K562 (cell line): ENCODE results near the gene SRGAP3. TPM values are rescaled to one million over a fixed set of nuclear protein-coding genes. Genes with fewer than 3 reads are reported as not detected.

Experiments
- ATAC-seq: fragments of 200-7000 bp; cut with Tn5 transposase; 3 replicates; pipeline ENCODE4 v1.9.1; 2020; ENCODE audit warnings: moderate library complexity
- BruUV-seq: library from RNA; stranded (reverse); fragments of 400-500 nt; replicated peaks from 2 replicates; lab custom pipeline; 2021; lab: Mats Ljungman, UMichigan
- CTCF ChIA-PET: fragments of 300-600 bp; formaldehyde crosslinking; extraction: SDS; loops from one replicate; lab custom pipeline; 2021; ENCODE audit warnings: low intra/inter-chr PET ratio; lab: Yijun Ruan, JAX
- POLR2A ChIA-PET: fragments of 300-600, 350-650 bp; sonication (Branson Sonifier 250); formaldehyde crosslinking; extraction: SDS; loops from one replicate; lab custom pipeline; 2021; ENCODE audit warnings: antibody characterized with exemption, inconsistent platforms; lab: Yijun Ruan, JAX
- DNase-seq, 4 experiments: peaks; one replicate each; pipeline versions ENCODE4 v3.0.0 to v3.0.0-alpha.2; 2011 to 2018; ENCODE audit warnings: low spot score in 3 of 4, mixed read lengths in 3 of 4; ENCODE audit errors: extremely low read depth in 1 of 4
- FAIRE-seq: peaks from 2 replicates; lab custom pipeline; 2011; peaks lifted over from hg19 to GRCh38; lab: Jason Lieb, UNC
- H2AFZ ChIP-seq: 2 replicates; pipeline ENCODE4 v1.6.0; 2011; ENCODE audit warnings: low read depth, low read length, control low read depth, inconsistent platforms
- H3K27ac ChIP-seq: fragments of 200-600 bp; 3 replicates; pipeline ENCODE4 v1.8.0; 2011; ENCODE audit warnings: low read depth, mild to moderate bottlenecking, control low read depth, inconsistent platforms, low read length, moderate library complexity, mixed read lengths; ENCODE audit errors: extremely low read depth
- H3K27me3 ChIP-seq, 2 experiments: fragments of 300-600 bp in 1 of 2; 2 replicates in 1 of 2; 3 replicates in 1 of 2; pipeline versions ENCODE4 v1.6.0 to v1.8.0; 2011; ENCODE audit warnings: inconsistent platforms in 2 of 2, low read length in 2 of 2, mild to moderate bottlenecking in 1 of 2, mixed read lengths in 1 of 2, moderate library complexity in 1 of 2; ENCODE audit not compliant: control insufficient read depth in 2 of 2, insufficient read depth in 2 of 2
- H3K36me3 ChIP-seq: fragments of 300-600 bp; 3 replicates; pipeline ENCODE4 v1.8.0; 2011; ENCODE audit warnings: mild to moderate bottlenecking, low read length, inconsistent platforms; ENCODE audit not compliant: control insufficient read depth, insufficient read depth
- H3K4me1 ChIP-seq, 2 experiments: fragments of 200-600 bp in 1 of 2; replicated peaks in 1 of 2; 2 replicates in 1 of 2; 3 replicates in 1 of 2; pipeline versions ENCODE4 v1.5.1 to v1.8.0; 2011; ENCODE audit warnings: inconsistent platforms in 2 of 2, low read length in 2 of 2, mild to moderate bottlenecking in 1 of 2, mixed read lengths in 1 of 2, moderate library complexity in 1 of 2; ENCODE audit not compliant: control insufficient read depth in 2 of 2, insufficient read depth in 2 of 2
- H3K4me2 ChIP-seq: 2 replicates; pipeline ENCODE4 v1.6.1; 2011; ENCODE audit warnings: low read length, control low read depth, inconsistent platforms, mixed read lengths; ENCODE audit not compliant: insufficient read depth
- H3K4me3 ChIP-seq: fragments of 200-600 bp; sonication (generic), shearing (Covaris generic); 2 replicates; pipeline ENCODE4 v1.5.1; 2016; ENCODE audit warnings: control low read depth, inconsistent platforms
- H3K79me2 ChIP-seq: fragments of 200-600 bp; 3 replicates; pipeline ENCODE4 v1.8.0; 2011; ENCODE audit warnings: low read length, inconsistent platforms; ENCODE audit not compliant: control insufficient read depth, insufficient read depth
- H3K9ac ChIP-seq, 2 experiments: 2 replicates each; pipeline versions ENCODE4 v1.6.0 to v1.6.1; 2011; ENCODE audit warnings: low read depth in 2 of 2, low read length in 2 of 2, control low read depth in 1 of 2, inconsistent platforms in 1 of 2, mild to moderate bottlenecking in 1 of 2, mixed read lengths in 1 of 2; ENCODE audit not compliant: insufficient read depth in 1 of 2
- H3K9me1 ChIP-seq: one replicate; pipeline ENCODE4 v1.6.0; 2011; ENCODE audit warnings: inconsistent platforms, mild to moderate bottlenecking, low read length, moderate library complexity; ENCODE audit not compliant: control insufficient read depth, insufficient read depth
- H3K9me3 ChIP-seq: replicated peaks from 2 replicates; pipeline ENCODE4 v1.5.1; 2011; ENCODE audit warnings: low read depth, low read length, inconsistent platforms; ENCODE audit not compliant: control insufficient read depth, insufficient read depth
- H4K20me1 ChIP-seq: replicated peaks from 2 replicates; pipeline ENCODE4 v1.6.1; 2011; ENCODE audit warnings: low read length, inconsistent platforms, mixed read lengths; ENCODE audit not compliant: control insufficient read depth, insufficient read depth
- ATF1 ChIP-seq, 2 experiments: fragments of 450-650 bp in 1 of 2; IDR thresholded peaks; 2 replicates each; pipeline ENCODE4 v1.6.1; 2016; ENCODE audit warnings: missing compliant biosample characterization in 1 of 2, missing genetic modification characterization in 1 of 2
- ATF7 ChIP-seq: fragments of 450-650 bp; IDR thresholded peaks from 2 replicates; pipeline ENCODE4 v1.7.1; 2014; ENCODE audit warnings: mild to moderate bottlenecking, moderate library complexity
- CHCHD3 ChIP-seq: fragments of 250-450 bp; sonication (Bioruptor Pico); IDR thresholded peaks from 2 replicates; pipeline ENCODE4 v2.1.2; 2022; ENCODE audit warnings: mild to moderate bottlenecking
- DIDO1 ChIP-seq: fragments of 450-650 bp; IDR thresholded peaks from 2 replicates; pipeline ENCODE4 v1.6.1; 2016; ENCODE audit warnings: low read depth, missing biosample characterization, missing genetic modification characterization
- E2F3 ChIP-seq: fragments of 250-450 bp; sonication (Bioruptor Pico); IDR thresholded peaks from 2 replicates; pipeline ENCODE4 v1.4.0; 2020; ENCODE audit warnings: mild to moderate bottlenecking
- FOXJ2 ChIP-seq: fragments of 200-800 bp; sonication (Bioruptor generic); IDR thresholded peaks from 2 replicates; pipeline ENCODE4 v1.6.1; 2016; ENCODE audit warnings: missing genetic modification characterization, missing compliant biosample characterization
- HDGF ChIP-seq: fragments of 450-650 bp; IDR thresholded peaks from 2 replicates; pipeline ENCODE4 v1.6.1; 2016
- HSF4 ChIP-seq: fragments of 250-450 bp; sonication (Bioruptor Pico); IDR thresholded peaks from 2 replicates; pipeline ENCODE4 v2.1.2; 2022; ENCODE audit warnings: mild to moderate bottlenecking, moderate library complexity, borderline replicate concordance
- JUN ChIP-seq, 2 experiments: sonication (generic) in 1 of 2; formaldehyde crosslinking in 1 of 2; IDR thresholded peaks; 2 replicates each; pipeline versions ENCODE4 v1.6.1 to v1.8.0; 2012 to 2022; ENCODE audit warnings: borderline replicate concordance in 2 of 2, mild to moderate bottlenecking in 2 of 2, improper control_type of control experiment in 1 of 2, low read depth in 1 of 2, low read length in 1 of 2, missing genetic modification reagents in 1 of 2
- MEF2D ChIP-seq: conservative IDR thresholded peaks from 2 replicates; pipeline ENCODE4 v1.6.1; 2016; ENCODE audit warnings: low read depth, missing genetic modification characterization, missing compliant biosample characterization
- NCOA6 ChIP-seq: fragments of 450-650 bp; IDR thresholded peaks from 2 replicates; pipeline ENCODE4 v1.6.1; 2017; ENCODE audit warnings: mild to moderate bottlenecking
- NCOR1 ChIP-seq: fragments of 450-650 bp; IDR thresholded peaks from 2 replicates; pipeline ENCODE4 v1.6.1; 2016; ENCODE audit warnings: mild to moderate bottlenecking, moderate library complexity
- ZFP36 ChIP-seq: fragments of 150-350 bp; IDR thresholded peaks from 2 replicates; pipeline ENCODE4 v1.6.1; 2018; ENCODE audit warnings: low read length, low read depth; ENCODE audit not compliant: partially characterized antibody
- WGBS: fragments of 100-300 bp; shearing (Covaris generic); methylation state at CpG from one replicate; pipeline ENCODE4 v1.1.6; 2016; ENCODE audit warnings: low coverage, mixed read lengths; ENCODE audit not compliant: insufficient coverage; ENCODE audit errors: missing lambda C conversion rate; 5-methylcytosine and 5-hydroxymethylcytosine counted together
- in situ Hi-C: fragments of 300-500 bp; cut with MboI; formaldehyde crosslinking; loops from 4 replicates; pipeline ENCODE4 v1.15.0; 2018; ENCODE audit warnings: inconsistent platforms, mixed read lengths
- intact Hi-C: fragments of 100-400 bp; cut with micrococcal nuclease; formaldehyde crosslinking; loops from 2 replicates; pipeline ENCODE4 v1.14.2; 2022
- polyA plus RNA-seq, 8 experiments: library from polyadenylated mRNA; depleted of rRNA in 4 of 8; stranded (reverse) in 5 of 8; unstranded in 3 of 8; fragments of >200 nt; fragmentation: Nextera tagmentation in 2 of 8; fragmentation: Illumina TruSeq in 1 of 8; extraction: Ambion mirVana in 2 of 8; extraction: Trizol in 1 of 8; gene quantifications; 2 replicates each; pipeline versions ENCODE4 v1.2.1 to v1.2.3, GENCODE V29; 2011 to 2014; ENCODE audit warnings: inconsistent platforms in 1 of 8, missing spikeins in 1 of 8
- total RNA-seq, 7 experiments: library from RNA; depleted of rRNA in 6 of 7; stranded (reverse); fragments of >200 nt in 6 of 7; fragmentation: Illumina TruSeq in 2 of 7; extraction: Trizol in 2 of 7; gene quantifications; 2 replicates each; pipeline versions ENCODE4 v1.2.1 to v1.2.3, GENCODE V29; 2011 to 2021; ENCODE audit warnings: low replicate concordance in 1 of 7
- TF ChIP-seq, protein P1 (sequence below): fragments of 250-450 bp; sonication (Bioruptor Pico); IDR thresholded peaks from 2 replicates; pipeline ENCODE4 v1.4.0; 2020; ENCODE audit warnings: mild to moderate bottlenecking, moderate library complexity
- TF ChIP-seq, protein P2 (sequence below): sonication (generic); formaldehyde crosslinking; IDR thresholded peaks from 2 replicates; pipeline ENCODE4 v1.8.1; 2023; ENCODE audit warnings: mild to moderate bottlenecking, missing genetic modification reagents
- TF ChIP-seq, protein P3 (sequence below): fragments of 450-650 bp; IDR thresholded peaks from 2 replicates; pipeline ENCODE4 v1.6.1; 2016; ENCODE audit warnings: missing biosample characterization, missing genetic modification characterization
- TF ChIP-seq, protein P4 (sequence below): sonication (generic); formaldehyde crosslinking; IDR thresholded peaks from 2 replicates; pipeline ENCODE4 v1.8.0; 2022; ENCODE audit warnings: mild to moderate bottlenecking, low read depth, missing genetic modification reagents

The SRGAP3 gene
- total and polyA plus RNA-seq, 9 of the 15 experiments (the other 6 are each of a cell fraction or from before 2014, with no cell fraction given): 0.11 to 0.85 (median 0.35) TPM; not detected in 2

DNA sequence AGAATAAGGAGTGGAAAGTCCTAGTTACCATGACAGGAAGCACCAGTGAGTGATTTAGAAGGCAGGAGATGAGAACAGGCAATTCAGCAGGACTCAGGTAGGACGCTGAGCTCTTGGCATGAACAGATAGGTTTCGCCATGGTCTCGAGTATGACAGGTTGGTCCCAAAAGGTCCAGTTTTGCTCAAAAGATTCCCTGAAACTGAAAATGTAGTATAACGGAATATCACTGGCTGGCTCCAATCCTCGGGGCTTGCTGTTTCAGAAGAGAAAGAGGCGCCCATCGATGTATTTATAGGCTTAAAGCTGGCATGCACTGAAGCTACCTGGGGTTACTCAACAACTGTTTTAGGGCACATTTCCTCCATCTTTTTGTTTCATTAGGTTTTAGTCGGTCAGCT, 59.2 kb downstream of the SRGAP3 start:
- intact Hi-C loops (no loop called here), in situ Hi-C loops (no loop called here)
- Histone ChIP-seq H3K79me2 (no peaks in the 10 kb centered on the region), H3K27ac (no peak overlapping the region), H3K4me1 (no peaks in the 10 kb centered on the region), H3K9ac (no peak overlapping the region), H3K4me2 (no peak overlapping the region), H3K4me3 (no peak overlapping the region), H3K9me3 (no peaks in the 10 kb centered on the region), H4K20me1 (peaks cover 9% of the 10 kb centered on the region), H2AFZ (no peak overlapping the region), H3K27me3 (peaks cover 29 to 67% of the 10 kb centered on the region in 2 experiments), H3K36me3 (no peaks in the 10 kb centered on the region), H3K9me1 (no peaks in the 10 kb centered on the region)
- DNase-seq (no peak), ATAC-seq (no peak), FAIRE-seq (no peak)
- WGBS: 0% methylated on average over 8 of the region's 8 CpGs
- no TSS peak for BruUV-seq
- CTCF ChIA-PET: no interaction called here
- POLR2A ChIA-PET: no interaction called here
- TF ChIP-seq ZFP36 (no peak), HSF4 (CRISPR knock-in tag) (no peak), JUN (IDR thresholded peaks at IDR 0.05; ENCODE audit: borderline replicate concordance, low read depth, low read length) (no peak), JUN (CRISPR knock-in tag; IDR thresholded peaks at IDR 0.05; ENCODE audit: borderline replicate concordance) (no peak), MEF2D (no peak), FOXJ2 (no peak), DIDO1 (tag) (no peak), NCOA6 (no peak), HDGF (no peak), CHCHD3 (no peak), NCOR1 (no peak), ATF7 (no peak), E2F3 (CRISPR knock-in tag) (no peak), ATF1 (CRISPR knock-in tag; IDR thresholded peaks at IDR 0.05) (no peak), ATF1 (tag; IDR thresholded peaks at IDR 0.05) (no peak)
- TF ChIP-seq, protein P1, sequence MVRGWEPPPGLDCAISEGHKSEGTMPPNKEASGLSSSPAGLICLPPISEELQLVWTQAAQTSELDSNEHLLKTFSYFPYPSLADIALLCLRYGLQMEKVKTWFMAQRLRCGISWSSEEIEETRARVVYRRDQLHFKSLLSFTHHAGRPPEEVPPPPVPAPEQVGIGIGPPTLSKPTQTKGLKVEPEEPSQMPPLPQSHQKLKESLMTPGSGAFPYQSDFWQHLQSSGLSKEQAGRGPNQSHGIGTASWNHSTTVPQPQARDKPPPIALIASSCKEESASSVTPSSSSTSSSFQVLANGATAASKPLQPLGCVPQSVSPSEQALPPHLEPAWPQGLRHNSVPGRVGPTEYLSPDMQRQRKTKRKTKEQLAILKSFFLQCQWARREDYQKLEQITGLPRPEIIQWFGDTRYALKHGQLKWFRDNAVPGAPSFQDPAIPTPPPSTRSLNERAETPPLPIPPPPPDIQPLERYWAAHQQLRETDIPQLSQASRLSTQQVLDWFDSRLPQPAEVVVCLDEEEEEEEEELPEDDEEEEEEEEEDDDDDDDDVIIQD (CRISPR knock-in tag): no peak
- TF ChIP-seq, protein P2, sequence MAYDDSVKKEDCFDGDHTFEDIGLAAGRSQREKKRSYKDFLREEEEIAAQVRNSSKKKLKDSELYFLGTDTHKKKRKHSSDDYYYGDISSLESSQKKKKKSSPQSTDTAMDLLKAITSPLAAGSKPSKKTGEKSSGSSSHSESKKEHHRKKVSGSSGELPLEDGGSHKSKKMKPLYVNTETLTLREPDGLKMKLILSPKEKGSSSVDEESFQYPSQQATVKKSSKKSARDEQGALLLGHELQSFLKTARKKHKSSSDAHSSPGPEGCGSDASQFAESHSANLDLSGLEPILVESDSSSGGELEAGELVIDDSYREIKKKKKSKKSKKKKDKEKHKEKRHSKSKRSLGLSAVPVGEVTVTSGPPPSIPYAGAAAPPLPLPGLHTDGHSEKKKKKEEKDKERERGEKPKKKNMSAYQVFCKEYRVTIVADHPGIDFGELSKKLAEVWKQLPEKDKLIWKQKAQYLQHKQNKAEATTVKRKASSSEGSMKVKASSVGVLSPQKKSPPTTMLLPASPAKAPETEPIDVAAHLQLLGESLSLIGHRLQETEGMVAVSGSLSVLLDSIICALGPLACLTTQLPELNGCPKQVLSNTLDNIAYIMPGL (CRISPR knock-in tag): no peak
- TF ChIP-seq, protein P3, sequence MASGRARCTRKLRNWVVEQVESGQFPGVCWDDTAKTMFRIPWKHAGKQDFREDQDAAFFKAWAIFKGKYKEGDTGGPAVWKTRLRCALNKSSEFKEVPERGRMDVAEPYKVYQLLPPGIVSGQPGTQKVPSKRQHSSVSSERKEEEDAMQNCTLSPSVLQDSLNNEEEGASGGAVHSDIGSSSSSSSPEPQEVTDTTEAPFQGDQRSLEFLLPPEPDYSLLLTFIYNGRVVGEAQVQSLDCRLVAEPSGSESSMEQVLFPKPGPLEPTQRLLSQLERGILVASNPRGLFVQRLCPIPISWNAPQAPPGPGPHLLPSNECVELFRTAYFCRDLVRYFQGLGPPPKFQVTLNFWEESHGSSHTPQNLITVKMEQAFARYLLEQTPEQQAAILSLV (tag): no peak
- TF ChIP-seq, protein P4, sequence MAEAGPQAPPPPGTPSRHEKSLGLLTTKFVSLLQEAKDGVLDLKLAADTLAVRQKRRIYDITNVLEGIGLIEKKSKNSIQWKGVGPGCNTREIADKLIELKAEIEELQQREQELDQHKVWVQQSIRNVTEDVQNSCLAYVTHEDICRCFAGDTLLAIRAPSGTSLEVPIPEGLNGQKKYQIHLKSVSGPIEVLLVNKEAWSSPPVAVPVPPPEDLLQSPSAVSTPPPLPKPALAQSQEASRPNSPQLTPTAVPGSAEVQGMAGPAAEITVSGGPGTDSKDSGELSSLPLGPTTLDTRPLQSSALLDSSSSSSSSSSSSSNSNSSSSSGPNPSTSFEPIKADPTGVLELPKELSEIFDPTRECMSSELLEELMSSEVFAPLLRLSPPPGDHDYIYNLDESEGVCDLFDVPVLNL (CRISPR knock-in tag): no peak
